Esophagus squamous epithelium (tissue), 5 donors: ENCODE results near the gene IKZF3. TPM values are rescaled to one million over a fixed set of nuclear protein-coding genes. Genes with fewer than 3 reads are reported as not detected.
"Not testable (repeated sequence)": the region's sequence is repeated elsewhere in the genome, so short reads cannot be mapped to it uniquely, and the experiment has no call there.

Experiments used
- DNase-seq: peaks from one replicate; lab custom pipeline; 2025; lab: John Stamatoyannopoulos, UW
- H3K27ac ChIP-seq, 4 donors: fragments of 200-600 bp; sonication (generic); one replicate each; pipeline ENCODE4 v1.5.1; 2016 to 2019; ENCODE audit warnings: mild to moderate bottlenecking in 1 of 4
- H3K27me3 ChIP-seq, 4 donors: fragments of 200-600 bp; sonication (generic); 1 replicate in 3 of 4; 2 replicates in 1 of 4; pipeline versions ENCODE4 v1.5.1 to v1.6.0; 2017 to 2021; ENCODE audit warnings: antibody characterized with exemption in 1 of 4
- H3K36me3 ChIP-seq, 3 donors: fragments of 200-600 bp; sonication (generic); one replicate each; pipeline ENCODE4 v1.5.1; 2016 to 2019
- H3K4me1 ChIP-seq, 3 donors: fragments of 200-600 bp; sonication (generic); one replicate each; pipeline ENCODE4 v1.5.1; 2017 to 2019
- H3K4me3 ChIP-seq, 4 donors: fragments of 200-600 bp; sonication (generic); 1 replicate in 3 of 4; 2 replicates in 1 of 4; pipeline ENCODE4 v1.5.1; 2016 to 2019; ENCODE audit warnings: mild to moderate bottlenecking in 2 of 4, moderate library complexity in 1 of 4
- H3K9me3 ChIP-seq, 3 donors: fragments of 200-600 bp; sonication (generic); one replicate each; pipeline ENCODE4 v1.5.1; 2016 to 2019
- CTCF ChIP-seq, 6 experiments: fragments of 450-650 bp in 4 of 6; fragments of 200-600 bp in 2 of 6; sonication (generic) in 2 of 6; IDR thresholded peaks; one replicate each; pipeline ENCODE4 v1.5.1; 2016 to 2019; ENCODE audit warnings: antibody characterized with exemption in 6 of 6, mild to moderate bottlenecking in 4 of 6, moderate library complexity in 4 of 6
- POLR2A ChIP-seq, 4 donors: fragments of 450-650 bp; IDR thresholded peaks; one replicate each; pipeline ENCODE4 v1.6.1; 2017; ENCODE audit warnings: antibody characterized with exemption in 4 of 4, mild to moderate bottlenecking in 4 of 4, moderate library complexity in 3 of 4
- WGBS, 2 donors: methylation state at CpG; one replicate each; pipeline ENCODE4 v1.1.5; 2018; 5-methylcytosine and 5-hydroxymethylcytosine counted together
- intact Hi-C: fragments of 100-400 bp; cut with DNase I; formaldehyde crosslinking; loops from one replicate; pipeline ENCODE4 v1.15.0; 2022
- total RNA-seq, 4 donors: library from RNA; depleted of rRNA; stranded (reverse); fragments of >200 nt; gene quantifications; one replicate each; pipeline ENCODE4 v1.1.0, GENCODE V29; 2016
- donor health status: DM: yes; HTN: yes; CAD: no.

The IKZF3 gene
- total RNA-seq, 4 donors from 2014 or later = 2.1 to 9.0 (median 3.8) TPM

- Histone ChIP-seq H3K9me3 (no peaks in the 10 kb centered on the region), H3K4me3 (no peak overlapping the region), H3K36me3 (no peaks in the 10 kb centered on the region), H3K27ac (peak overlapping the region in 3 of 4 donors; percentile 6 to 58 (median 9)), H3K4me1 (peaks cover 0 to 30% (median 0%) of the 10 kb centered on the region in 3 donors), H3K27me3 (peaks cover 0 to 4% (median 0%) of the 10 kb centered on the region in 4 donors)
- no peak for DNase-seq
- TF ChIP-seq POLR2A (IDR thresholded peaks at IDR 0.05) (no peak), CTCF (IDR thresholded peaks at IDR 0.05) (no peak)
- intact Hi-C loops = loop anchor here (10.0 kb wide), 1 partner anchor 95 kb away; the partner anchor contains the start of genes IKZF3 and ZPBP2
- WGBS, 2 donors = 30% methylated on average over 8 of the region's 8 CpGs
Observed at GRCh38 chr17:39769974-39770587, 94.0 kb downstream of the IKZF3 start.

DNA sequence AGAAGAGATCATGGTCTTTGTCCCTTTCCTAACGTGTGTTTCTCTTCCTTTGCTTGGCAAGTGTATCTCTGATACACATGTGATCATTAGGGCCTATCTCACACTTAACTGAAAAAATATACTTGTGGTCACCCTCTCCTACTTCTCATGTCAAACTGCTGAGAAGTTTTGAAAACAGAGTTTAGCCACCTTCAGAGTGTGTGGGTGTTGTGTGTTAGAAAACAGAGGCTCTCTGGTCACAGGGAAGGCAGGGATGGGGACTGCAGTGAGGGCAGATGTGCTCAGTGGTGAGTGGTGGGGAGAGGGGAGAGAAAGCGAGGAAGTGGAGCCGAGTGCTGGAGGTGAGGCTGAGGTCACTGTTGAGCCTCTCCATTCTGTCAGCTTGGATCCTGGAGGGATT, 97.0 kb downstream of the IKZF3 start:
- intact Hi-C loops = loop anchor here (10.0 kb wide), 1 partner anchor 98 kb away; the partner anchor contains the start of genes IKZF3 and ZPBP2
- TF ChIP-seq POLR2A (IDR thresholded peaks at IDR 0.05) = no peak
- TF ChIP-seq CTCF (IDR thresholded peaks at IDR 0.05) = no peak
- H3K4me1 ChIP-seq = peaks cover 0 to 14% (median 0%) of the 10 kb centered on the region in 3 donors
- 66 to 70% methylated on average over 3 of the region's 3 CpGs for whole genome bisulfite sequencing, 2 donors
- H3K27me3 ChIP-seq = peaks cover 0 to 15% (median 0%) of the 10 kb centered on the region in 4 donors
- no peaks in the 10 kb centered on the region for H3K9me3 ChIP-seq
- no peak overlapping the region for H3K4me3 ChIP-seq
- no peak overlapping the region for H3K27ac ChIP-seq
- DNase-seq = no peak
- H3K36me3 ChIP-seq = no peaks in the 10 kb centered on the region

GRCh38 chr17:39765766-39766165, 98.3 kb downstream of the IKZF3 start:
- H3K4me3 ChIP-seq = no peak overlapping the region
- peaks cover 0 to 27% (median 0%) of the 10 kb centered on the region in 4 donors for H3K27me3 ChIP-seq
- no peaks in the 10 kb centered on the region for H3K36me3 ChIP-seq
- DNase-seq = no peak
- no peaks in the 10 kb centered on the region for H3K9me3 ChIP-seq
- no peak overlapping the region for H3K27ac ChIP-seq
- no peak for TF ChIP-seq POLR2A (IDR thresholded peaks at IDR 0.05)
- no peak for TF ChIP-seq CTCF (IDR thresholded peaks at IDR 0.05)
- intact Hi-C loops = loop anchor here (10.0 kb wide), 1 partner anchor 99 kb away; the partner anchor contains the start of genes IKZF3 and ZPBP2
- WGBS, 2 donors = 91 to 92% methylated on average over 17 to 18 of the region's 18 CpGs
- H3K4me1 ChIP-seq = peaks cover 0 to 14% (median 0%) of the 10 kb centered on the region in 3 donors

DNA sequence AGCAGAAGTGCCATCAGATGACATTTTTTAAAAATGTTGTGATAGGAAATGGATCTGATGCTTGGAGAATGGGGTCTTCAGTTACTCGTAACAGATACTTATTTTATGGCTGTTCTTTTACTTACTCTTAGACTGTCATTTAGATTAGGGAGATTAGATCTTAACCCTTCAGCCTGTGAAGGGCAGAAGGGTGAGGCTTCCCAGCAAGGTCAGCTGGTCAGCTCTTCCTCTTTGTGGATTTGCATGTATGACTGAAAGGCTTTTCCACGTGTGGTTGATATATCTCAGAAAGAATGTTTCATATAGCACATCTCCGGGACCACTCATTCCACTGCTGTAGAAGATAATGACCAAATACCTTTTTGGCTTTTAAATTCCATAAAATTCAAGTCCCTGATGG, 98.9 kb downstream of the IKZF3 start:
- H3K36me3 ChIP-seq = no peaks in the 10 kb centered on the region
- no peak overlapping the region for H3K27ac ChIP-seq
- TF ChIP-seq CTCF (IDR thresholded peaks at IDR 0.05) (no peak), POLR2A (IDR thresholded peaks at IDR 0.05) (no peak)
- H3K9me3 ChIP-seq = no peaks in the 10 kb centered on the region
- H3K27me3 ChIP-seq = peaks cover 0 to 30% (median 0%) of the 10 kb centered on the region in 4 donors
- peaks cover 0 to 9% (median 0%) of the 10 kb centered on the region in 3 donors for H3K4me1 ChIP-seq
- no peak for DNase-seq
- no peak overlapping the region for H3K4me3 ChIP-seq
- intact Hi-C loops = loop anchor here (10.0 kb wide), 1 partner anchor 100 kb away; the partner anchor contains the start of genes IKZF3 and ZPBP2
- WGBS, 2 donors = 43 to 49% methylated on average over 3 of the region's 3 CpGs

DNA sequence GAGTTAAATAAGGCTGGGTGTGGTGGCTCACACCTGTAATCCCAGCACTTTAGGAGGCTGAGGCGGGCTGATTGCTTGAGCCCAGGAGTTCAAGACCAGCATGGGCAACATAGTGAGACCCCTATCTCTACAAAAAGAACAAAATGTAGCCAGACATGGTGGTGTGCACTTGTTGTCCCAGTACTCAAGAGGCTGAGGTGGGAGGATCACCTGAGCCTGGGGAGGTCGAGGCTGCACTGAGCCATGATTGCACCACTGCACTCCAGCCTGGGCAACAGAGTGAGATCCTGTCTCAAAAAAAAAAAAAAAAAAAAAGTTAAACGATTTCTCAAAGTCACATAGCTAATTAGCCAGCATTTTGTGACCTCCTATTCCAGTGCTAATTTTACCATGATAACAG, 99.9 kb downstream of the IKZF3 start:
- DNase-seq, H3K36me3 ChIP-seq, H3K4me3 ChIP-seq, H3K9me3 ChIP-seq, H3K27ac ChIP-seq, H3K4me1 ChIP-seq: not testable (repeated sequence)
- H3K27me3 ChIP-seq = peaks cover 0 to 35% (median 0%) of the 10 kb centered on the region in 4 donors
- intact Hi-C loops = loop anchor here (10.0 kb wide), 1 partner anchor 101 kb away; the partner anchor contains the start of genes IKZF3 and ZPBP2
- 51 to 81% methylated on average over 2 to 3 of the region's 3 CpGs for WGBS, 2 donors
